HAP-1 (cell line): Measurements from ENCODE around the gene NNT.
"Not testable (repeated sequence)": the region's sequence is repeated elsewhere in the genome, so short reads cannot be mapped to it uniquely, and the experiment has no call there.

Source experiments
- DNase-seq, 2 experiments: peaks; one replicate each; pipeline ENCODE4 v3.0.0-alpha.2; 2016 to 2020; ENCODE audit warnings: low spot score in 2 of 2
- H3K27me3 ChIP-seq: fragments of 250-450 bp; sonication (Bioruptor Pico); 2 replicates; pipeline ENCODE4 v1.5.1; 2020; ENCODE audit warnings: low read depth, mild to moderate bottlenecking, moderate library complexity
- H3K36me3 ChIP-seq: fragments of 250-450 bp; sonication (Bioruptor Pico); replicated peaks from 2 replicates; pipeline ENCODE4 v1.5.1; 2020; ENCODE audit warnings: mild to moderate bottlenecking
- H3K4me1 ChIP-seq: fragments of 250-450 bp; sonication (Bioruptor Pico); 2 replicates; pipeline ENCODE4 v1.5.1; 2020; ENCODE audit warnings: mild to moderate bottlenecking
- H3K4me3 ChIP-seq: fragments of 250-450 bp; sonication (Bioruptor Pico); 2 replicates; pipeline ENCODE4 v1.5.1; 2020; ENCODE audit warnings: mild to moderate bottlenecking, moderate library complexity
- H3K9me3 ChIP-seq: fragments of 250-450 bp; sonication (Bioruptor Pico); 2 replicates; pipeline ENCODE4 v1.5.1; 2020; ENCODE audit warnings: mild to moderate bottlenecking, moderate library complexity
- in situ Hi-C: fragments of 300-500 bp; cut with MboI; formaldehyde crosslinking; loops from 3 replicates; pipeline ENCODE4 v1.14.3; 2020; ENCODE audit warnings: low sequenced_read_pairs, inconsistent platforms, mixed read lengths

Gene NNT

GRCh38 chr5:43646992-43647391, 44.0 kb downstream of the NNT start:
- H3K4me3 ChIP-seq = no peak overlapping the region
- H3K27me3 ChIP-seq = no peaks in the 10 kb centered on the region
- peaks cover 3% of the 10 kb centered on the region; the same call in 1 of the 2 replicates for H3K4me1 ChIP-seq
- DNase-seq = peak in 1 of 2 experiments; percentile 44
- H3K36me3 ChIP-seq = peaks cover 77% of the 10 kb centered on the region
- H3K9me3 ChIP-seq = no peaks in the 10 kb centered on the region
- in situ Hi-C loops = no loop called here

- in situ Hi-C loops = no loop called here
- peaks cover 3% of the 10 kb centered on the region; the same call in 1 of the 2 replicates for H3K4me1 ChIP-seq
- no peak overlapping the region for H3K4me3 ChIP-seq
- peaks cover 85% of the 10 kb centered on the region for H3K36me3 ChIP-seq
- H3K27me3 ChIP-seq = no peaks in the 10 kb centered on the region
- DNase-seq = no peak
- no peaks in the 10 kb centered on the region for H3K9me3 ChIP-seq
Observed at GRCh38 chr5:43647789-43648188, 44.8 kb downstream of the NNT start.

- H3K4me3 ChIP-seq = no peak overlapping the region
- no peaks in the 10 kb centered on the region for H3K27me3 ChIP-seq
- H3K4me1 ChIP-seq = peaks cover 3% of the 10 kb centered on the region; the same call in 1 of the 2 replicates
- in situ Hi-C loops = no loop called here
- no peaks in the 10 kb centered on the region for H3K9me3 ChIP-seq
- DNase-seq = no peak
- H3K36me3 ChIP-seq = peaks cover 87% of the 10 kb centered on the region
Observed at GRCh38 chr5:43648499-43649124, 45.6 kb downstream of the NNT start.

- peaks cover 3% of the 10 kb centered on the region; the same call in 1 of the 2 replicates for H3K4me1 ChIP-seq
- H3K36me3 ChIP-seq = peaks cover 85% of the 10 kb centered on the region
- no peaks in the 10 kb centered on the region for H3K9me3 ChIP-seq
- no peaks in the 10 kb centered on the region for H3K27me3 ChIP-seq
- DNase-seq = no peak
- H3K4me3 ChIP-seq = no peak overlapping the region
- in situ Hi-C loops = no loop called here
Observed at GRCh38 chr5:43649256-43649655, 46.3 kb downstream of the NNT start.

- in situ Hi-C loops = no loop called here
- H3K4me1 ChIP-seq = no peaks in the 10 kb centered on the region
- peaks cover 89% of the 10 kb centered on the region for H3K36me3 ChIP-seq
- no peak for DNase-seq
- no peaks in the 10 kb centered on the region for H3K27me3 ChIP-seq
- H3K9me3 ChIP-seq = no peaks in the 10 kb centered on the region
- H3K4me3 ChIP-seq = no peak overlapping the region
Observed at GRCh38 chr5:43652537-43653302, 49.7 kb downstream of the NNT start.

GRCh38 chr5:43658509-43658908, 55.5 kb downstream of the NNT start:
- in situ Hi-C loops = no loop called here
- Histone ChIP-seq H3K27me3 (no peaks in the 10 kb centered on the region), H3K9me3 (no peaks in the 10 kb centered on the region), H3K4me3 (no peak overlapping the region), H3K36me3 (peaks cover 72% of the 10 kb centered on the region), H3K4me1 (no peaks in the 10 kb centered on the region)
- no peak for DNase-seq

- no peaks in the 10 kb centered on the region for H3K27me3 ChIP-seq
- H3K36me3 ChIP-seq = peaks cover 75% of the 10 kb centered on the region
- no peak for DNase-seq
- in situ Hi-C loops = no loop called here
- H3K9me3 ChIP-seq = no peaks in the 10 kb centered on the region
- no peaks in the 10 kb centered on the region for H3K4me1 ChIP-seq
- H3K4me3 ChIP-seq = no peak overlapping the region
Observed at GRCh38 chr5:43659075-43659474, 56.1 kb downstream of the NNT start.

- peak in 1 of 2 experiments; percentile 64 for DNase-seq
- Histone ChIP-seq H3K27me3 (no peaks in the 10 kb centered on the region), H3K4me3 (no peak overlapping the region), H3K36me3 (peaks cover 58% of the 10 kb centered on the region), H3K4me1 (no peaks in the 10 kb centered on the region), H3K9me3 (no peaks in the 10 kb centered on the region)
- in situ Hi-C loops = no loop called here
Observed at GRCh38 chr5:43661102-43661501, 58.1 kb downstream of the NNT start.

- H3K9me3 ChIP-seq = no peaks in the 10 kb centered on the region
- DNase-seq = no peak
- no peaks in the 10 kb centered on the region for H3K27me3 ChIP-seq
- no peaks in the 10 kb centered on the region for H3K4me1 ChIP-seq
- in situ Hi-C loops = no loop called here
- H3K4me3 ChIP-seq = no peak overlapping the region
- H3K36me3 ChIP-seq = peaks cover 38% of the 10 kb centered on the region
Observed at GRCh38 chr5:43663916-43664315, 60.9 kb downstream of the NNT start.

GRCh38 chr5:43664501-43665040, 61.6 kb downstream of the NNT start:
- no peak overlapping the region for H3K4me3 ChIP-seq
- no peak for DNase-seq
- H3K27me3 ChIP-seq = no peaks in the 10 kb centered on the region
- no peaks in the 10 kb centered on the region for H3K9me3 ChIP-seq
- in situ Hi-C loops = no loop called here
- H3K4me1 ChIP-seq = no peaks in the 10 kb centered on the region
- peaks cover 32% of the 10 kb centered on the region for H3K36me3 ChIP-seq

GRCh38 chr5:43665749-43666148, 62.8 kb downstream of the NNT start:
- H3K27me3 ChIP-seq, DNase-seq, H3K4me3 ChIP-seq, H3K4me1 ChIP-seq, in situ Hi-C loops, H3K9me3 ChIP-seq: not testable (repeated sequence)
- H3K36me3 ChIP-seq = peaks cover 22% of the 10 kb centered on the region

- H3K4me1 ChIP-seq, H3K27me3 ChIP-seq, H3K9me3 ChIP-seq, in situ Hi-C loops, H3K4me3 ChIP-seq, DNase-seq: not testable (repeated sequence)
- peaks cover 15% of the 10 kb centered on the region for H3K36me3 ChIP-seq
Observed at GRCh38 chr5:43666728-43667127, 63.7 kb downstream of the NNT start.

GRCh38 chr5:43667379-43667778, 64.4 kb downstream of the NNT start:
- H3K27me3 ChIP-seq, H3K9me3 ChIP-seq, DNase-seq, H3K4me3 ChIP-seq, in situ Hi-C loops, H3K4me1 ChIP-seq: not testable (repeated sequence)
- H3K36me3 ChIP-seq = peaks cover 17% of the 10 kb centered on the region

GRCh38 chr5:43674536-43674935, 71.6 kb downstream of the NNT start:
- in situ Hi-C loops = no loop called here
- no peaks in the 10 kb centered on the region for H3K27me3 ChIP-seq
- no peaks in the 10 kb centered on the region for H3K9me3 ChIP-seq
- no peaks in the 10 kb centered on the region for H3K4me1 ChIP-seq
- H3K36me3 ChIP-seq = peaks cover 13% of the 10 kb centered on the region
- H3K4me3 ChIP-seq = no peak overlapping the region
- DNase-seq = no peak
